HCT116 (cell line): Measurements from ENCODE around the gene CNTD1.

Experiments used
- JUND ChIP-seq: IDR thresholded peaks from 2 replicates; pipeline ENCODE4 v1.6.1; 2012
- POLR2A ChIP-seq: IDR thresholded peaks from 2 replicates; pipeline ENCODE4 v1.7.0; 2011; ENCODE audit warnings: borderline replicate concordance; ENCODE audit not compliant: insufficient read depth, insufficient read length; ENCODE audit errors: extremely low read depth
- RAD21 ChIP-seq: IDR thresholded peaks from 2 replicates; pipeline ENCODE4 v1.6.1; 2012; ENCODE audit warnings: low read depth, mild to moderate bottlenecking
- TCF7L2 ChIP-seq: IDR thresholded peaks from 2 replicates; pipeline ENCODE4 v1.7.0; 2011; ENCODE audit warnings: borderline replicate concordance, inconsistent platforms; ENCODE audit not compliant: insufficient read depth, insufficient read length; ENCODE audit errors: extremely low read depth
- YY1 ChIP-seq: IDR thresholded peaks from 2 replicates; pipeline ENCODE4 v1.6.1; 2011; ENCODE audit warnings: low read length, low read depth, moderate library complexity, mild to moderate bottlenecking; ENCODE audit not compliant: insufficient replicate concordance; ENCODE audit errors: extremely low read depth
- ZNF274 ChIP-seq: fragments of 200-500 bp; sonication (Bioruptor generic); IDR thresholded peaks from 2 replicates; pipeline ENCODE4 v1.6.1; 2014; ENCODE audit warnings: mild to moderate bottlenecking, low read depth, low read length, inconsistent platforms
- TF ChIP-seq, protein P1 (sequence below), 3 experiments: fragments of 200-600 bp in 1 of 3; sonication (generic) in 1 of 3; IDR thresholded peaks in 2 of 3; conservative IDR thresholded peaks in 1 of 3; 2 replicates each; pipeline ENCODE4 v1.5.1; 2012 to 2017; ENCODE audit warnings: low read depth in 2 of 3, low read length in 2 of 3, antibody characterized with exemption in 1 of 3, borderline replicate concordance in 1 of 3, control low read depth in 1 of 3, mild to moderate bottlenecking in 1 of 3, mixed read lengths in 1 of 3, mixed run types in 1 of 3, moderate library complexity in 1 of 3; ENCODE audit not compliant: insufficient read depth in 1 of 3
- TF ChIP-seq, protein P2 (sequence below): IDR thresholded peaks from 2 replicates; pipeline ENCODE4 v1.6.1; 2012

DNA sequence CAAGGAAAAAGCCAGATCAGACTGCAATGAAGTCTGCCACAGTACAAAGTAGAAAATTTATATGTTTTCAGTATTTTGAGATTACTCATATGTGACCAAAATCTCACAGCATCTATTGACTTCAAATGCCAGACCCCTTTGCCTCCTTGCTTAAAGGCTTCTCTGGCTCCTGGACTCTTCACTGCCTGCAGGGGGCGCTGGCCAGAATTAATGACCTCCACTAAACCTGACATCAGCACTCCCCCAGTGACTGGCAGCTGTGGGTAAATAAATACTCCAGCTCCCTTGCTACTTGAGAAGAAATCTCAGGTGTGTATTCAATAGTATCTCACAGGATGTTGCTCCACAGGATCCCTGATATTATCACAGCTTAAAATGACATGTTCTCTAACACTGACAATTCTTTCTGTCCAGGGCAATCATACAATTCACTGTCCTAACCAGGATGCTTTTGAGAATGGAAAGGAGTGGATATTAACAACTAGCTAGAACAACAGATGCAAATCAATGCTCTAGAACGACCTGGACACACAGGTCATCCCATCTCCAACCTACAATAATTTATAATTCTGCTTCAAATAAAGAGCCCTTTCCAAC, 21.4 kb downstream of the CNTD1 start:
- TF ChIP-seq, protein P1, sequence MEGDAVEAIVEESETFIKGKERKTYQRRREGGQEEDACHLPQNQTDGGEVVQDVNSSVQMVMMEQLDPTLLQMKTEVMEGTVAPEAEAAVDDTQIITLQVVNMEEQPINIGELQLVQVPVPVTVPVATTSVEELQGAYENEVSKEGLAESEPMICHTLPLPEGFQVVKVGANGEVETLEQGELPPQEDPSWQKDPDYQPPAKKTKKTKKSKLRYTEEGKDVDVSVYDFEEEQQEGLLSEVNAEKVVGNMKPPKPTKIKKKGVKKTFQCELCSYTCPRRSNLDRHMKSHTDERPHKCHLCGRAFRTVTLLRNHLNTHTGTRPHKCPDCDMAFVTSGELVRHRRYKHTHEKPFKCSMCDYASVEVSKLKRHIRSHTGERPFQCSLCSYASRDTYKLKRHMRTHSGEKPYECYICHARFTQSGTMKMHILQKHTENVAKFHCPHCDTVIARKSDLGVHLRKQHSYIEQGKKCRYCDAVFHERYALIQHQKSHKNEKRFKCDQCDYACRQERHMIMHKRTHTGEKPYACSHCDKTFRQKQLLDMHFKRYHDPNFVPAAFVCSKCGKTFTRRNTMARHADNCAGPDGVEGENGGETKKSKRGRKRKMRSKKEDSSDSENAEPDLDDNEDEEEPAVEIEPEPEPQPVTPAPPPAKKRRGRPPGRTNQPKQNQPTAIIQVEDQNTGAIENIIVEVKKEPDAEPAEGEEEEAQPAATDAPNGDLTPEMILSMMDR (IDR thresholded peaks at IDR 0.05 in 2 of 3, conservative IDR thresholded peaks at IDR 0.05 in 1 of 3; ENCODE audit: borderline replicate concordance in 1 of 3, insufficient read depth in 1 of 3, low read depth in 2 of 3, low read length in 2 of 3) = peak; percentile 26 to 74 (median 68); a peak in 4 of 6 replicates
- no peak for TF ChIP-seq POLR2A
- no peak for TF ChIP-seq JUND
- no peak for TF ChIP-seq ZNF274
- TF ChIP-seq, protein P2, sequence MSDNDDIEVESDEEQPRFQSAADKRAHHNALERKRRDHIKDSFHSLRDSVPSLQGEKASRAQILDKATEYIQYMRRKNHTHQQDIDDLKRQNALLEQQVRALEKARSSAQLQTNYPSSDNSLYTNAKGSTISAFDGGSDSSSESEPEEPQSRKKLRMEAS = no peak
- peak; percentile 27; the same call in 1 of the 2 replicates for TF ChIP-seq RAD21
- no peak for TF ChIP-seq YY1
- TF ChIP-seq TCF7L2 = no peak
